HT1080 (cell line): ENCODE data around the gene MYO18B. TPM values are rescaled to one million over a fixed set of nuclear protein-coding genes. Genes with fewer than 3 reads are reported as not detected.

Source experiments
- DNase-seq: peaks from one replicate; pipeline ENCODE4 v3.0.0-alpha.2; 2015; ENCODE audit warnings: low read depth
- total RNA-seq: library from RNA; depleted of rRNA; stranded (reverse); fragments of >200 nt; shearing (Covaris generic); gene quantifications from 2 replicates; pipeline ENCODE4 v1.2.3, GENCODE V29; 2014

The MYO18B gene
- total RNA-seq, 1 experiment from 2014 or later = 1.9 TPM

GRCh38 chr22:26043031-26043430, 301.0 kb downstream of the MYO18B start:
- no peak for DNase-seq

DNA sequence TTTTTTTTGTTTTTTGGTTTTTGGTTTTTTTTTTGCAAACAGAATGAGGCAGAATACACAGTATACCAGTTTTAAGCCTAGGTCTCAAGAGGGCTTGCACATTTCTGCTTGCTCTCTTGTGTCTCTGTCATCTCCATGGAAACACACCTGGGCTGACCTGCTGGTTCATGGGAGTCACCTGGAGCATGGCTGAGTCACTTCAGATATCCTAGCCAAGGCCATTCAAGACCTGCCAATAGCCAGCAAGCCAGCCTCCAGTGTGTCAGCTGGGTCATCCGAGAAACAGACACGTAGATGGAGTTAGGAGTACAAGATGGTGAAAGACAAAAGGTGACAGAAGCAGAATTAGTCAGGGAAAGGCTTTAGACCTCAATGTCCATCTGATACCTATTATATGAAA, 303.1 kb downstream of the MYO18B start:
- DNase-seq = no peak

GRCh38 chr22:26045860-26046259, 303.9 kb downstream of the MYO18B start:
- no peak for DNase-seq

- DNase-seq = no peak
Measured at GRCh38 chr22:26047516-26047915, 305.5 kb downstream of the MYO18B start.

DNA sequence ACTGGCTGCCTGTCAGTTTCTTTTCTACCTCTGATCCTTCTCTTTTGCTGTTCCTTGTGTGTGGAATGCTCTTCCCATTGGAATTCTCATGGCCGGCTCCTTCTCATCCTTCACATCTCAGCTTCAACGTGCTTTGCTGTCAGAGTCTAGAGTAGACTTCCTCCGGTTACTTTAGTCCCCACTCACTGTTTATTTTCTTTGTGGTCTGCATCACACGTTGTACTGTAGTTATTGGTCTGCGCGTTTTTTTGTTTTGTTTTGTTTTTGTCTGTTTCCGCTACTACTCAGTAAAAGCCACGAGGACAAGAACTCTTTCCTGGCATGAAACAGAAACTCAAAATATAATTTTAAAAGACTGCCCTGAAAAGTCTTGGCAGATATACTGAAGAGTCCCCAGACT, 305.9 kb downstream of the MYO18B start:
- no peak for DNase-seq

- peak; percentile 18 for DNase-seq
Measured at GRCh38 chr22:26050079-26050478, 308.1 kb downstream of the MYO18B start.

GRCh38 chr22:26053737-26054316, 311.8 kb downstream of the MYO18B start:
- DNase-seq = no peak

GRCh38 chr22:26054841-26055605, 313.0 kb downstream of the MYO18B start:
- DNase-seq = no peak

GRCh38 chr22:26055693-26056092, 313.7 kb downstream of the MYO18B start:
- no peak for DNase-seq

GRCh38 chr22:26056455-26057200, 314.6 kb downstream of the MYO18B start:
- DNase-seq = no peak

- no peak for DNase-seq
Measured at GRCh38 chr22:26057731-26058130, 315.7 kb downstream of the MYO18B start.

DNA sequence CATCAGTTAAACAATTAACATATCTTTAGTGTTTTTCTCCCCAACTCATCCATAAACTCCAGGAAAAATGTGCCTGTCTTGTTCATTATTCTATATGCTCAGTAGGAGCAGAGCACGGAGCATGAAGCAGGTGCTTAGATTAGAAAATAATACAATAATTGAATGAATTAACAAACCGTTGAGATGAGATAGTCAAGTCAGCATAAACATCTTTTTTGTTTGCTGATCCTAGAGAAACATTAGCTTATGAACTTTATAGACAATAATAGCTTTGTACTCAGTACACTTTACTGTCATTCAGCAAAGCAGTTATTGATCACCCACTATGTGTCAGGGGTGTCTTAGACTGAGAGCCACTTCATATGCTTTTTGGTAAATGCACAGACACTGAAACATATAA, 322.1 kb downstream of the MYO18B start:
- DNase-seq = no peak

DNA sequence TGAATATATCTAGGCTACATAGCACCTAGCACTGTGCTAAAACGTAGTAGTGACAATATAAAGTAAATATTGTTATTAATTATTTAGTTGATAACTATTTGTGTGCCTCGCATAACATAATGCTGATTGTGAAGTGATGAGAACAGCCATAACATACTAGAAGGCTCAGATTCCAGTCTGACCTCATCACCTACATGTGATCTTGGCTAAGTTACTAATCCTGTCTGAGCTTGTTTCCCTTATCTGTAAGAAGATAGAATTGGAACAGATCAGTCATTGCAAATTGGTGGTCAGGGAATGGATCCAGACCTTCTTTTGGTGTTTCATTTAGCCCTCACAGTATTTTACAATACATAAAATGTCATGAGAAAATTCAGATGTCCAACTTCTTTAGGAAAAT, 323.9 kb downstream of the MYO18B start:
- DNase-seq = no peak

GRCh38 chr22:26066534-26066933, 324.5 kb downstream of the MYO18B start:
- no peak for DNase-seq

- peak; percentile 69 for DNase-seq
Measured at GRCh38 chr22:26068571-26068970, 326.6 kb downstream of the MYO18B start.

DNA sequence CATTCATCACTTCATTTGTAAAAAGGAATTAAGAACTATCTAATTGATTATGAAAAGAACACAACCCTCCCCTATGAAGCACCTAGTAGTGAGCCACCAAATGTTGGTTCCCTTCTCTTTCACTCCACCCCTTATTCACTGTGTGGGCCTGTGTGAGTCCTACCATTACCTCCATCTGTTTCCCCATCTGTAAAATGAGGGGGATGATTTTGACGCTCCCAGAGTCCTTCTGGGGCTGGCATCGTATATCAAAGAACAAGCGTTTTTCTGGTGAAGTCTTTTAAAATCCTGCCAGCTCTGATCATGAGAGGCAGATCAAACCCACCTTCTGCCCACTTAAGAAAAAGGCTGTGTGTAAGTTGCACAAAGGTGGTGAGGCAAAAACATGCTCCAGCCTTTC, 330.6 kb downstream of the MYO18B start:
- DNase-seq = no peak

DNA sequence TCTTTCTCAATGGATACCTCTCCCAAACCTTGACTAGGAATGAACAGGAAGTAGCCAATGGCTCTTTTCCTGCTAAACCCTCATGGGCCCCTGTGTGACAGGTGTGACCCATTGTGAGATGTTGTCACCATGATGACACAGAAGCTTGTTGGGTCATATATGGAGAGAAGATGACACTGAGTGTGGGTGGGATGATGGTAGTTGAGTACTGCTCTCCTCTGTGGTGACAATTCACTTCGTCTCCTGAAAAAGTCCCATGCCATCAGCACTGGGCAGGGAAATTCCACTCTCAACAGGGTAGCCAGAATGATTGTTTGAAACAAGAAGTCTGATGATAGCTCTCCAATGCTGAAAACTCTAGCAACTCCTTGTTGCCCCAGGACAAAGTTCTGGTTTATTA, 333.3 kb downstream of the MYO18B start:
- DNase-seq = no peak

DNA sequence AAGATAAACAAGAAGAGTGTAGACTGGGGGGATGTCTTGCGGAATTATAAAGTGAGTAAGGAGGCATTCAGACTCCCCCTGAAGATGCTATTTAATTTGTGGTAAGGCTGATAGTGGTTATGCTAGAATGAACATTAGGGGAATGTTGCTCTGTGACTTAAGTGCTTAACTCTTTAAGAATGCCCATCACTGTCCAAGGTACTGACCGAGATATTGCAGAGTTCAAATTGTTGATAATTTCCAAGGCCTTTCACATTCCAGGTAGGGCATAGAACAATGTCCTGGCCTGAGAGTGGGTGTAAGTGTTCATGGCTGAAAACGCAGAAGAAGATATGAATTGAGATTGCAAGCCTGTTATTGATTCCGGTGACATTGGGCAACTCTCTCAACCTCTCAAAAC, 337.0 kb downstream of the MYO18B start:
- DNase-seq = no peak
